ENCODE data around the gene ISCA2.

Gene ISCA2

DNA sequence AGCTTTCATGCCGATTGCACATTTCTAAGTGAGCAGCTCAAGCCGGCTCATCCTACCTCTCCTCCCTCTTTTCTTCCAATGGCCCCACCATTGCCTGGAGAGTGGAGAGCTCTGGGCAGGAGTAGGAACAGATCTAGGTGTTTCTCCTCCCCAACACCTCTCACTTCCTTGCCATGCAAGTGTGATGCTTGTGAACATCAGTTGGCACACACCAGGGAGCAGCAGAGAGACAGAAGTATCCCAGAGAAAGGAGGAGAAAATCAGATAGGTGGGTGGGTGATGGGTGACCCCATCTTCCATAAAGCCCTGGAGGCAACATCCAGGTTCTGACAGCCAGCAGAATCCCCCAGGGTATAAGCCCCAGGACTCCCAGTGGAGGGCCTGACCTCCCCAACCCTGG is 28.2 kb upstream of the ISCA2 start:
- TF ChIP-seq, protein P1, sequence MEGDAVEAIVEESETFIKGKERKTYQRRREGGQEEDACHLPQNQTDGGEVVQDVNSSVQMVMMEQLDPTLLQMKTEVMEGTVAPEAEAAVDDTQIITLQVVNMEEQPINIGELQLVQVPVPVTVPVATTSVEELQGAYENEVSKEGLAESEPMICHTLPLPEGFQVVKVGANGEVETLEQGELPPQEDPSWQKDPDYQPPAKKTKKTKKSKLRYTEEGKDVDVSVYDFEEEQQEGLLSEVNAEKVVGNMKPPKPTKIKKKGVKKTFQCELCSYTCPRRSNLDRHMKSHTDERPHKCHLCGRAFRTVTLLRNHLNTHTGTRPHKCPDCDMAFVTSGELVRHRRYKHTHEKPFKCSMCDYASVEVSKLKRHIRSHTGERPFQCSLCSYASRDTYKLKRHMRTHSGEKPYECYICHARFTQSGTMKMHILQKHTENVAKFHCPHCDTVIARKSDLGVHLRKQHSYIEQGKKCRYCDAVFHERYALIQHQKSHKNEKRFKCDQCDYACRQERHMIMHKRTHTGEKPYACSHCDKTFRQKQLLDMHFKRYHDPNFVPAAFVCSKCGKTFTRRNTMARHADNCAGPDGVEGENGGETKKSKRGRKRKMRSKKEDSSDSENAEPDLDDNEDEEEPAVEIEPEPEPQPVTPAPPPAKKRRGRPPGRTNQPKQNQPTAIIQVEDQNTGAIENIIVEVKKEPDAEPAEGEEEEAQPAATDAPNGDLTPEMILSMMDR (IDR thresholded peaks at IDR 0.05; ENCODE audit: insufficient read depth, low read length, poor library complexity, severe bottlenecking), result no peak
- no peaks in the 10 kb centered on the region; the same call in none of the 2 replicates for H3K27me3 ChIP-seq (replicated peaks; ENCODE audit: control insufficient read depth, insufficient read depth, low read length)
- H3K36me3 ChIP-seq (ENCODE audit: control insufficient read depth, insufficient read depth, low read length), result no peaks in the 10 kb centered on the region
- DNase-seq (ENCODE audit: extremely low read depth, insufficient read length), result no peak
- no peak overlapping the region for H3K4me3 ChIP-seq (replicated peaks; ENCODE audit: low read depth, low read length)

- H3K4me3 ChIP-seq (replicated peaks; ENCODE audit: low read depth, low read length), result no peak overlapping the region
- DNase-seq (ENCODE audit: extremely low read depth, insufficient read length), result no peak
- TF ChIP-seq, protein P1 (IDR thresholded peaks at IDR 0.05; ENCODE audit: insufficient read depth, low read length, poor library complexity, severe bottlenecking), result no peak
- H3K27me3 ChIP-seq (replicated peaks; ENCODE audit: control insufficient read depth, insufficient read depth, low read length), result no peaks in the 10 kb centered on the region; the same call in none of the 2 replicates
- no peaks in the 10 kb centered on the region for H3K36me3 ChIP-seq (ENCODE audit: control insufficient read depth, insufficient read depth, low read length)
These were observed 25.1 kb upstream of the ISCA2 start for GRCh38 chr14:74468513-74468912.

- Histone ChIP-seq H3K36me3 (ENCODE audit: control insufficient read depth, insufficient read depth, low read length) (no peaks in the 10 kb centered on the region), H3K4me3 (replicated peaks; ENCODE audit: low read depth, low read length) (no peak overlapping the region), H3K27me3 (replicated peaks; ENCODE audit: control insufficient read depth, insufficient read depth, low read length) (no peaks in the 10 kb centered on the region; the same call in none of the 2 replicates)
- no peak for DNase-seq (ENCODE audit: extremely low read depth, insufficient read length)
- TF ChIP-seq, protein P1 (IDR thresholded peaks at IDR 0.05; ENCODE audit: insufficient read depth, low read length, poor library complexity, severe bottlenecking), result no peak
These were observed 23.7 kb upstream of the ISCA2 start for GRCh38 chr14:74469548-74470518.

GRCh38 chr14:74472601-74473000 is 21.0 kb upstream of the ISCA2 start:
- DNase-seq (ENCODE audit: extremely low read depth, insufficient read length), result no peak
- Histone ChIP-seq H3K27me3 (replicated peaks; ENCODE audit: control insufficient read depth, insufficient read depth, low read length) (no peaks in the 10 kb centered on the region), H3K4me3 (replicated peaks; ENCODE audit: low read depth, low read length) (no peak overlapping the region), H3K36me3 (ENCODE audit: control insufficient read depth, insufficient read depth, low read length) (no peaks in the 10 kb centered on the region)
- TF ChIP-seq, protein P1 (IDR thresholded peaks at IDR 0.05; ENCODE audit: insufficient read depth, low read length, poor library complexity, severe bottlenecking), result no peak

DNA sequence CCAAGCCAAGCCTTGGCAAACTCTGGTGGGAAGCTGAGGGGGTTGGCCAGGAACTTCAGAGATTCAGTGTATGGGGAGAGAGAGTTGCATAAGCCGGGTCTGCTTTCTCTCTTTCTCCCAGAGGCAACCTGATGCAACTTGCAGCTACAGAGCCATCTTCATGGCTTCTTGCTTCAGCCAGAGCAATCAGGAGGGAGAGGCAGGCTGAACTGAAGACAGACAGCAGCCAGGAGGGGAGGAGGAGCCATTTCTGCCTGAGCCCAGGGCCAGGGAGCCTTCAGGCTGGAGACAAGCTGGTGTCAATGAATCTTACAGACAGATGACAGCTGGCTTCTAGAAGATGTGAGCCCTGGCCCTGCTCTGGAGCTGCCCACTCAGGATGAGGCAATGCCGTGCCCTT is 19.2 kb upstream of the ISCA2 start:
- TF ChIP-seq, protein P1 (IDR thresholded peaks at IDR 0.05; ENCODE audit: insufficient read depth, low read length, poor library complexity, severe bottlenecking), result no peak
- Histone ChIP-seq H3K27me3 (replicated peaks; ENCODE audit: control insufficient read depth, insufficient read depth, low read length) (no peaks in the 10 kb centered on the region), H3K4me3 (replicated peaks; ENCODE audit: low read depth, low read length) (no peak overlapping the region), H3K36me3 (ENCODE audit: control insufficient read depth, insufficient read depth, low read length) (no peaks in the 10 kb centered on the region)
- no peak for DNase-seq (ENCODE audit: extremely low read depth, insufficient read length)
